SU-DHL-6 (cell line): ENCODE data around the gene PLEK.

Experiments
- CTCF ChIP-seq: fragments of 200-600 bp; sonication (generic); IDR thresholded peaks from one replicate; pipeline ENCODE4 v1.5.1; 2017; ENCODE audit warnings: antibody characterized with exemption, mild to moderate bottlenecking, low read length, moderate library complexity; ENCODE audit not compliant: insufficient read depth, poor library complexity, severe bottlenecking
- EZH2phosphoT487 ChIP-seq: fragments of 200-600 bp; sonication (generic), shearing (Covaris generic); conservative IDR thresholded peaks from 2 replicates; pipeline ENCODE4 v1.6.1; 2018; ENCODE audit warnings: mild to moderate bottlenecking, antibody characterized with exemption, low read length, moderate library complexity, mixed read lengths

DNA sequence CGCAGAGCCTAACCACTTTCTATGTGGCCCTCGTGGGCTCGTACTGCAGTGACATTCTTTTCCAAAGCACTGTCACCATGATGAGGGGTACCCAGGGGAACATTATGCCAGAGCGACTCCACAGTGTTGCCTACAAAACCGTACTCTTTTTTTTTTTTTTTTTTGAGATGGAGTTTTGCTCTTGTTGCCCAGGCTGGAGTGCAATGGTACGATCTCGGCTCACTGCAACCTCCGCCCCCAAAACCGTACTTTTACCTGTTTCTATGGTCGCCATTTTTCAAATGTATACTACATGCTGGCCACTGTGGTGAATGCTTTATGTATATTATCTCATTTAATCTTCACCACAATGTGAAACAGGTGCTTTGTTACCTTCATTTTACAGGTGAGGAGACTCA, 4.3 kb downstream of the PLEK start:
- no peak for TF ChIP-seq CTCF
- no peak for TF ChIP-seq EZH2phosphoT487
